NCI-H510A (cell line): ENCODE measurements around the gene FLAD1.

Source experiments
- DNase-seq: peaks from one replicate; lab custom pipeline; 2025; lab: John Stamatoyannopoulos, UW

FLAD1 gene

DNA sequence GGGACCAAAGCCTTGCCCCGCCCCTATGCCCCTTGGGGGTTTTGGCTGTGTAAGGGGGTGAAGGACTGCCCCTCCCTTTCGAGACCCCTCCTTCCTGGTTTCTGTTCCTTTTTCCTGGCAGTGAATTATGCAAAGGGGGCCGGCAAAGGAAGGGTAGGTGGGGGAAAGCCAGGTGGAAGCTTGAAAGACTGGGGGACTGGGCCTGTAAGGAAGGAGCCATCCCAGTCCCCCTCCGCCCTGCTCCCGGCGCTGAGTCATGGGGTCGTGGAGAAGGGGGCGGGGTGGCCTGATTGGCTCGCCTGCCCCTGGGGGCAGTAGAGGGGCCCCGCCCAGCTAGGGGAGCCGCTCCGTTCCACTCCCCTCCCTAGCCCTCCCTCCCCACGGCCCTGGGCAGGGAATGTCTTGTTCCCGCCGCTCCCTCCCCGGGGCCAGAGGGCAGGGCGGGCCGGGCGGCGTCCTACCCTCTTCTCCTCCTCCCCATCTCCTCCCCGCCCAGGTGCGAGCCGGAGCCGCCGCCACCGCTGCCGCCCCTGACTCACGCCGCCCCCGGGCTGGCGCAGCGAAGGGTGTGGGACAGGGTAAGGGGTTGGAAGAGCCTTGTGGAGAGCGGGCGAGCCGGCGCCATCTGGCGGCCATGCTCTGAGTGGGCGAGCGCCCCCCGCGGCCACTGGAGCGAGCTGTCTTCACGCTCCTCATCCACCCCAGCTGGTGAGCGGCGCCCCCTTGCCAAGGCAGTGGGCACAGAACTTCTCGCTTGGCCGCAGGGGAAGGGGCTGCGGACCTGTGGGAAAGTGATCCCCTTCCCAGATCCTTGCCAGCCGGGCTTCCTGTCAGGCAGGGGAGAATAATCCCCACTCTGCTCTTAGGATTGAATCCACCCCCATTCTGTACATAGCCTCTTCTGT, 34.1 kb downstream of the FLAD1 start:
- peak; percentile 71 for DNase-seq

DNA sequence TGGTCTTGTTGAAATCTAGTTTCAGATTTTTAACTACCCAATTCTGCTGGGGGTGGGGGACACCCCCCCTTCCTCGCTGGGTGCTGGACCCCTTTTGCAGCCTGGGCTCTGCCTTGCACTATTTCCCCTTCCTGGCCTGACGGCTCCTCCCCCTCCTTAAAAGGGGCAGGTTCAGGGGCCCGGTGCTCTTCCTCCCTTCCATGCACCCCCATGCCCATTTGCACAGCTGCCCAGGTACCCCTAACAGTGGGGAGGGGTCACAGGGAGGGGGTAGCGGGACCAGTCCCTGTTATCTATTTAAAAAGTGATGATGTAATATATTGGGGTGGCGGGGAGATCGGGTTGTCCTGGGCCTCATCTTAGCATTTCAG, 34.8 kb downstream of the FLAD1 start:
- no peak for DNase-seq

DNA sequence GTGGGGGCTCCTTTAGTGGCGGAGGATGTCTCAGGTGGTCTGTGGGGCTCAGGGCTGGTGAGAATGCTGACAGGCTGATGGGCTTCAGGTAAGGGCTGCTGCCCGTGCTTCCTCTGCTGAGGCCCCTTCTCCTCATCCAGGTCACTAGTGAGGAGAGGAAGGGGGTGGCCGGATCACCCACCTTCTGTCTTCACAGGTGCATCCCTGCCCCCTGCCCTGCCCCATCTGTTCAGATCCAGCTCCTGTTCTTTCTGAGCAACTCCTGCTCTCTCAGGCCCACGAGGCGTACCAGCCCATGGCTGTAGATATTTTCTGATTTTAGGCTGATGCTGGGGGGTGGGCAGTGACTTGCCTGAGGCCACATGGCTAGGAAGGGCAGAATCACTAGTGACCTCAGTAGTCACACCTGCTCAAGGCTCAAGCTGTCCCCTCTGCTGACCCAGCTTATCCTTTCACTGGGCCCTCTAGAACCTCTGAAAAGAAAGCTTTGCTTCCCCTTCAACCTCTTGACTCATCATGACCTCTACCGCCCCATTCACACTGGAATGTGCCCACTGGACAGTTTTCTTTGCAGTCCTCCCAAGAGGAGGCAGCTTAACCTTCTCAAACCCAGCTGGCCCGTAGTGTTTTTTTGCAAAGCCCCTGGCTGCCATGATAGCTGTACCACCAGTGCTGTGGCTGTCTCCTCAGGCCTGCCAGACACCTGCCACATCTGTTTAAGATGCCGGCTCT, 35.6 kb downstream of the FLAD1 start:
- DNase-seq: no peak

GRCh38 chr1:155019377-155020245, 36.5 kb downstream of the FLAD1 start:
- DNase-seq: no peak

- DNase-seq: no peak
Measured at GRCh38 chr1:155022136-155022926, 39.2 kb downstream of the FLAD1 start.

DNA sequence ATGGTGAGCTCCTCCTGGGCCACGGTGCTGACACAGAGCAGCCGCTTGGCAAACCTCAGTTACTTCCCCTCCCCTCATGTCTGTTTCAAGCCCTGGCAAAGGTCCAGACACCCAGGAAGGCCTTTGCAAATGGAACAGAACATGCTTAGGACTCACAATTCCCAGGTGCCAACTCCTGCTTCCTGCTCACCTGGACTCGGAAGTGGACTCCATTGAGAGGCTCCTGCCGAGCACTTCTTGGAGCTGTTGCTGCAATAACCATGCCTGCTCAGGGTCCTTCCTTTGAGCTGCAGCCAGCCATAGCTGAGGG, 39.7 kb downstream of the FLAD1 start:
- peak; percentile 78 for DNase-seq

- DNase-seq: no peak
Measured at GRCh38 chr1:155023627-155024026, 40.5 kb downstream of the FLAD1 start.

DNA sequence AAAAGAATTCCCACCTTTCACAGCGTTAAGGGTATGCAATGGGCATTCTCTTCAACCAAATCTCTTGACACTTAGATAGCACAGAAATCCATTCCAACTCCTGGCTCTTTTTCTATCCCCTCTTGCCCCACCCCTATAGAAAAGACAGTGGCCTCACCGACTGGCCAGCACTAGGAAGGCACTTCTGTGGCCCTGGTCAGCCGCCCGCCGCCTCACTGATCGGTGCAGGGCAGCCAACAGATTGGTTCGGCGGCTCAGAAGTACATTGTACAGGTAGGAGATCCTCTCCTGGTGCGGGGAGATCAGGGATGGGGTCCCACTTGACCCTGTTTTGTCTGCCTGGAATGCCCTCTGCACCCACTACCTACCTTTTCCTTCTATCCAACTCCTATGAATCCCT, 41.2 kb downstream of the FLAD1 start:
- no peak for DNase-seq

- DNase-seq: no peak
Measured at GRCh38 chr1:155026154-155026553, 43.0 kb downstream of the FLAD1 start.

GRCh38 chr1:155026588-155026987, 43.4 kb downstream of the FLAD1 start:
- no peak for DNase-seq

DNA sequence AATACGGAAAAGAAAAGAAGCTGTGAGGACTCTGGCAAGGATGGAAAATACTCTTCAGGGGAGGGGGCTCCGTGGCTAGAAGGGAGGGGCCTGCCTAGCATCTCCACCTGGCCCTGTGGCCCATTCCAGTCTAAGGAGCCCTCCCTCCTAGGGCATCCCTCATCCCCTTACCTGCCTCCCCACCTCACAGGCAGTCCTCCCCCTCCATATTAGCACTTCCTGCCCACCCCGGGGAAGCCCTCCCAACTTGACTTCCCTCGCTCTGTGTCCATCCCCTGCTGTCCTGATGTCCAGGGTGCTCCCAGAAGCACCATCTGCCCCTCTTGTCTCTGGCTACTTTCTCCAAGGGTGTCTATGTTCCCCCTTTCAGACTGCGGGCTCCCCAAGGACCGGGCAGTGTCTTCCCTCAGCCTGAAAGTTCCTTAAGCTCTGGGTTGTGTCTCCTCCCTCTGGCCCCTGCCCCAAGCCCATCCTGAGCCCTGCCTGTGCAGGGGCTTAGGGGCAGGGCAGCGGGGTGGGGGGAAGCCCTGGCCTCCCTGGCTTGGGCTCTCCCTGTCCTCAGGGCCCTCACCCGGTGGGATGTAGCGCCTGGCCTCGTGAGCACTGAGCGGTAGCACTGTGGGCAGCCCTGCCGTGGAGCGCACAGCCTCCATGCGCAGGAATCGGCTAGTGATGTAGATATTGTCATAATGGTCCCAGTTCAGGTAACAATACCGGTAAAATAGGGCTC, 46.5 kb downstream of the FLAD1 start:
- no peak for DNase-seq

DNA sequence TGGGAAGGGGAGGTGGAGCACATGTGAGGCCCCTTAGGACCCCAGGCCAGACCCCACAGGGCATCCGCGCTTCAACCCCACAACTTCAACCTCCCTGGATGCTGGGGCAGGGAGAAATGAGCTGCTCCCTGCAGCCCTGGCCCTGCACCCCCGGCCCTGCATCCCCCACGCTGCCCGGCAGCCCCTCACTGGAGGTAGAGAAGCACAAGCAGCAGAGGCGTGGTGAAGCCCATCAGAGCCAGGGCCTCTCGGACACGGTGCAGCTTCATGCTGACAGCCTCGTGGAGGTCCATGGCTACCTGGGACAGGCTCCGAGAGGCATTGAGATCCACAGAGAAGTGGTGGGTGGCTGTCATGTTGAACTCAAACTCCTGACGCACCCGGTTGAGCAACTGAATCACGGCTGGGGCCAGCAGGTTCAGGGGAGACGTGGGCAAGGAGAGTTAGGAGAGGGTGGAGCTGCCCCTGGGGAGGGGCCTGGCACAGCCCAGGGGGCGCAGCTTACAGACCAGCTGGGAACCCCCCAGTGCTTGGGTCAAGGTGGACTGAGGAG, 47.2 kb downstream of the FLAD1 start:
- no peak for DNase-seq

DNA sequence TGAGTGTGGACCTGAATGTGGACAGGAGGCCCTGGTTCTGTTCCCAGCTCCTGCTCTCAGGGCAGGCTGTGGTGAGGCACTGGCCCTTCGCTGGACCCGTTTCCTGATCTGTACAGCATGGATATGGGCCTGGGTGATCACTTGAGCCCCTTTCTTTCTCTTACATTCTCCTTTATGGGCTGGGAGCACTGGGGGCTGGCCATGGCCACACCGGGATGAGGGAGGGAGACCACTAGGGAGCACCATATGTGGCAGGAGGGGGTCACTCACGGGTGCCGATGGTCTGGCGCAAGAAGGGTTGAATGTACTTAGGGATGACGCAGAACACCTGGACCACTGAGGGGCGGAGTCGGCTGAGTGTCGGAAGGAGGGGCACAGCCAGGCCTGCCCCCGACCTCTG, 47.8 kb downstream of the FLAD1 start:
- DNase-seq: no peak

GRCh38 chr1:155032886-155033285, 49.7 kb downstream of the FLAD1 start:
- no peak for DNase-seq

DNA sequence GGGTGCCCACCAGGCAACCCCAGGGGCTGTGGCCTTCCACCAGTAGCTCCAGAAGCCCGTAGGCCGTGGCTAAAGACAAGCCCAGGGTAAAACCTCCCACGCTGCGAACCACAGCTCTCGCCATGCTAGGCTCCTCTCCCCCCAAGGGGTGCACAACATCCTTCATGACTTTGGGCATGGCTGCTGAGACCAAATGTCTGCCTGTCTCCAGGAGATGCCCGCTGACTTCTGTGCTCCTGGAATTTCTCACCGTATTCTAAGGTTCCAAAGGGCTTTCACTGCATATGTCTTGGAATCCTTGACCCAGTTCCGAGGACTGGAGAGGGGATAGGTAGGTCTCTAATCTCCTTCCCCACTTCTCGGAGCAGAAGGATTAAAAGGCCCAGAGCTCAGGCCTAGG, 50.4 kb downstream of the FLAD1 start, which contains the start of the genes DCST1 and DCST2:
Gene DCST1, plus strand, starts transcription at position 301 of the 400 bp plus-strand sequence. CDS start 213 bp downstream, outside the sequence.
Gene DCST2, minus strand, starts transcription at position 258 of the 400 bp plus-strand sequence. Its CDS starts 80 bp downstream, at position 178.
- DNase-seq: no peak

GRCh38 chr1:155034318-155035208, 51.4 kb downstream of the FLAD1 start:
- no peak for DNase-seq

DNA sequence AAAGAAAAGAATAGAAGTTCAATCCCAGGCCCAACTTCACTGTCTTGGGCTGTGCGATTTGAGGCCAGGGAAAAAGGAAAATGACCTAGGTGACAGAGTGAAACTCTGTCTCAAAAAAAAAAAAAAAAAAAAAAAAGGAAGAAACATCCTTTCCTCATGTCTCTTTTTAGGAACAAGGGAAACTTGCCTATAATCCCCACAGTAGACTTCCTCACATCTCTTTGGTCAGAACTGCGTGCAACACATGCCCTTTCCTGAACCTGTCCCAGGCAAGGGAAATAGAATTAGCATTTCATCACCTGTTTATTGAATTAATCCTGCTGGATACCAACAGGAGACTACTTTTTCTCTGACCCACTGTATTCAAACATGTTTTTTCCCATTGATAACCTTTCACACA, 52.8 kb downstream of the FLAD1 start:
- no peak for DNase-seq

DNA sequence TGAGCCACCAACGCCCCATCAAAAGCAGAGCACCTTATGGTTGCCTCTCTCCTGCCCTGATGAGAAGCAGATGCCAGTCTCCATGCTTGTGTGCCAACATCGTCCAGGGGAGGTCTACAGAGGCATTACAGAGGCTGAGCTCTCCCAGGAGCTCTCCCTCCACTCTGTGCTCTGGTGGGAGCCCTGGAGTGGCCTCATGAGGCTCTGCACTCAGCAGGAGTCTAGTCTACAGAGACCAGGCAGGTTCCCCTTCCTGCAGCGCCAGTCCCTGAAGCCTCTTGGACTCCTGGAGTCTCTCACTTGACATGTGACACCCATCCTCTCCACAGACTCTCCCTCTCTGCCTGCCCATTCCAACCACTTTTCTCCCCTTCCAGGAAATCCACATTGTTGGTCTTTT, 53.9 kb downstream of the FLAD1 start:
- no peak for DNase-seq

GRCh38 chr1:155037851-155038441, 54.8 kb downstream of the FLAD1 start:
- DNase-seq: no peak
